ENCODE results near the gene SMPD2. TPM values are rescaled to one million over a fixed set of nuclear protein-coding genes. Genes with fewer than 3 reads are reported as not detected.

The SMPD2 gene, protein sequence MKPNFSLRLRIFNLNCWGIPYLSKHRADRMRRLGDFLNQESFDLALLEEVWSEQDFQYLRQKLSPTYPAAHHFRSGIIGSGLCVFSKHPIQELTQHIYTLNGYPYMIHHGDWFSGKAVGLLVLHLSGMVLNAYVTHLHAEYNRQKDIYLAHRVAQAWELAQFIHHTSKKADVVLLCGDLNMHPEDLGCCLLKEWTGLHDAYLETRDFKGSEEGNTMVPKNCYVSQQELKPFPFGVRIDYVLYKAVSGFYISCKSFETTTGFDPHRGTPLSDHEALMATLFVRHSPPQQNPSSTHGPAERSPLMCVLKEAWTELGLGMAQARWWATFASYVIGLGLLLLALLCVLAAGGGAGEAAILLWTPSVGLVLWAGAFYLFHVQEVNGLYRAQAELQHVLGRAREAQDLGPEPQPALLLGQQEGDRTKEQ
- 11.2 and 14.7 TPM in 2 replicates for total RNA-seq

GRCh38 chr6:109440331-109441068, at the start of gene SMPD2, which contains the start of gene PPIL6:
Gene SMPD2, plus strand, starts transcription at chr6:109440724. Its CDS starts 398 bp downstream, at chr6:109441122.
Gene PPIL6, minus strand, starts transcription at chr6:109440628. Its CDS starts 38 bp downstream, at chr6:109440590.

GRCh38 chr6:109455437-109456110, 15.1 kb downstream of the SMPD2 start, which contains the start of gene MICAL1:
Gene MICAL1, minus strand, starts transcription at chr6:109455772. Its CDS starts 1,576 bp downstream, at chr6:109454196.

GRCh38 chr6:109482905-109483734, 42.6 kb downstream of the SMPD2 start, which contains the start of gene ZBTB24:
Gene ZBTB24, minus strand, starts transcription at chr6:109483219. Its CDS starts 1,193 bp downstream, at chr6:109482026.

Other genes starting within 250 kb of the SMPD2 start
- 169 and 191 TPM in 2 replicates for gene CD164, start 58.3 kb upstream of the SMPD2 start, total RNA-seq
- 1.8 and 2.6 TPM in 2 replicates for gene PPIL6, start 96 bp upstream of the SMPD2 start, total RNA-seq
- 37.4 and 85.2 TPM in 2 replicates for gene MICAL1, start 15.0 kb downstream of the SMPD2 start, total RNA-seq
- gene ZBTB24, start 42.5 kb downstream of the SMPD2 start, total RNA-seq, result 5.5 and 9.9 TPM in 2 replicates

Measured in placental pericyte (primary cell).